H1 (cell line): Measurements from ENCODE around the gene ATP8B3. TPM values are rescaled to one million over a fixed set of nuclear protein-coding genes. Genes with fewer than 3 reads are reported as not detected.
A peak's percentile ranks its signal among the peaks of the same experiment; 100 is the strongest.

Source experiments
- CTCF ChIA-PET: fragments of 300-600 bp; sonication (Branson Sonifier 250); formaldehyde crosslinking; loops from one replicate; lab custom pipeline; 2021; ENCODE audit not compliant: partially characterized antibody; lab: Charles Lee
- POLR2A ChIA-PET: fragments of 300-600 bp; sonication (Branson Sonifier 250); formaldehyde crosslinking; loops from one replicate; lab custom pipeline; 2021; ENCODE audit warnings: inconsistent platforms; ENCODE audit not compliant: partially characterized antibody; lab: Charles Lee
- DNase-seq, 2 experiments: peaks; one replicate each; pipeline versions ENCODE4 v3.0.0 to v3.0.0-alpha.2; 2010 to 2022; ENCODE audit warnings: low spot score in 2 of 2, low read depth in 1 of 2, mixed read lengths in 1 of 2
- FAIRE-seq: peaks from 2 replicates; lab custom pipeline; 2011; peaks lifted over from hg19 to GRCh38; lab: Jason Lieb, UNC
- H2AFZ ChIP-seq: 2 replicates; pipeline ENCODE4 v1.8.1; 2012; ENCODE audit warnings: low read length, inconsistent platforms
- H2AK5ac ChIP-seq: 2 replicates; pipeline ENCODE4 v1.6.1; 2013; ENCODE audit warnings: low read depth, low read length
- H2BK120ac ChIP-seq: replicated peaks from 2 replicates; pipeline ENCODE3; 2013; ENCODE audit warnings: low read depth, low read length, inconsistent platforms
- H2BK12ac ChIP-seq: 2 replicates; pipeline ENCODE4 v1.6.1; 2013; ENCODE audit warnings: low read depth, low read length
- H2BK15ac ChIP-seq: 2 replicates; pipeline ENCODE4 v1.6.1; 2013; ENCODE audit warnings: low read length
- H2BK20ac ChIP-seq: 2 replicates; pipeline ENCODE4 v1.6.1; 2013; ENCODE audit warnings: low read length
- H2BK5ac ChIP-seq: 2 replicates; pipeline ENCODE4 v1.6.1; 2013; ENCODE audit warnings: low read depth, low read length
- H3K14ac ChIP-seq: 2 replicates; pipeline ENCODE4 v1.6.1; 2013; ENCODE audit warnings: inconsistent platforms; ENCODE audit not compliant: insufficient read length
- H3K18ac ChIP-seq: 2 replicates; pipeline ENCODE4 v1.6.1; 2013; ENCODE audit warnings: low read length; ENCODE audit errors: extremely low read depth
- H3K23ac ChIP-seq: 2 replicates; pipeline ENCODE4 v1.6.1; 2013; ENCODE audit warnings: inconsistent platforms; ENCODE audit not compliant: insufficient read length
- H3K23me2 ChIP-seq: 2 replicates; pipeline ENCODE4 v1.6.1; 2013; ENCODE audit warnings: low read depth, low read length
- H3K27ac ChIP-seq: 2 replicates; pipeline ENCODE4 v1.6.1; 2011; ENCODE audit warnings: low read depth, low read length, inconsistent platforms
- H3K27me3 ChIP-seq, 4 experiments: replicated peaks in 1 of 4; 1 replicate in 1 of 4; 2 replicates in 3 of 4; pipeline versions ENCODE4 v1.6.1 to v1.8.1; 2011 to 2013; ENCODE audit warnings: low read length in 3 of 4, mild to moderate bottlenecking in 3 of 4, inconsistent platforms in 2 of 4, mixed read lengths in 2 of 4, moderate library complexity in 1 of 4; ENCODE audit not compliant: control insufficient read depth in 3 of 4, insufficient read depth in 3 of 4; ENCODE audit errors: extremely low read depth in 1 of 4
- H3K36me3 ChIP-seq, 4 experiments: 2 replicates each; pipeline versions ENCODE4 v1.6.1 to v1.8.1; 2011 to 2013; ENCODE audit warnings: mild to moderate bottlenecking in 4 of 4, low read length in 3 of 4, moderate library complexity in 2 of 4, control low read depth in 1 of 4, inconsistent platforms in 1 of 4; ENCODE audit not compliant: insufficient read depth in 4 of 4, control insufficient read depth in 2 of 4
- H3K4ac ChIP-seq: replicated peaks from 2 replicates; pipeline ENCODE3; 2013; ENCODE audit warnings: low read length, low read depth, mixed read lengths, inconsistent platforms; ENCODE audit not compliant: insufficient read length
- H3K4me1 ChIP-seq, 4 experiments: replicated peaks in 1 of 4; 1 replicate in 1 of 4; 2 replicates in 3 of 4; pipeline versions ENCODE4 v1.6.1 to v1.8.1; 2011 to 2013; ENCODE audit warnings: low read length in 3 of 4, inconsistent platforms in 2 of 4, mixed read lengths in 1 of 4; ENCODE audit not compliant: insufficient read depth in 4 of 4, control insufficient read depth in 3 of 4
- H3K4me2 ChIP-seq, 2 experiments: 2 replicates each; pipeline versions ENCODE4 v1.6.1 to v1.8.1; 2011 to 2013; ENCODE audit warnings: low read depth in 2 of 2, low read length in 2 of 2, control low read depth in 1 of 2, inconsistent platforms in 1 of 2, mild to moderate bottlenecking in 1 of 2; ENCODE audit not compliant: insufficient read depth in 1 of 2
- H3K4me3 ChIP-seq, 4 experiments: fragments of 200-600, 300-600 bp in 1 of 4; sonication (generic), shearing (Covaris generic), sonication (Bioruptor Twin) in 1 of 4; 2 replicates each; pipeline versions ENCODE4 v1.5.1 to v1.8.1; 2011 to 2016; ENCODE audit warnings: low read length in 4 of 4, low read depth in 3 of 4, control low read depth in 2 of 4, inconsistent platforms in 2 of 4, mild to moderate bottlenecking in 2 of 4, mixed read lengths in 1 of 4, moderate library complexity in 1 of 4; ENCODE audit not compliant: insufficient read depth in 2 of 4; ENCODE audit errors: extremely low read depth in 1 of 4
- H3K56ac ChIP-seq: replicated peaks from 2 replicates; pipeline ENCODE3; 2013; ENCODE audit warnings: low read depth, mild to moderate bottlenecking, mixed read lengths, low read length, inconsistent platforms; ENCODE audit not compliant: insufficient read length
- H3K79me1 ChIP-seq: 2 replicates; pipeline ENCODE4 v1.6.1; 2013; ENCODE audit warnings: low read depth, low read length, control low read depth
- H3K79me2 ChIP-seq, 2 experiments: 2 replicates each; pipeline versions ENCODE4 v1.6.1 to v1.8.1; 2012 to 2013; ENCODE audit warnings: low read length in 2 of 2, mild to moderate bottlenecking in 2 of 2, inconsistent platforms in 1 of 2; ENCODE audit not compliant: insufficient read depth in 2 of 2, control insufficient read depth in 1 of 2
- H3K9ac ChIP-seq, 4 experiments: replicated peaks in 1 of 4; 1 replicate in 1 of 4; 2 replicates in 3 of 4; pipeline versions ENCODE4 v1.6.1 to v1.8.1; 2011 to 2013; ENCODE audit warnings: low read depth in 3 of 4, low read length in 3 of 4, control low read depth in 2 of 4, mild to moderate bottlenecking in 2 of 4, moderate library complexity in 2 of 4, inconsistent platforms in 1 of 4; ENCODE audit errors: extremely low read depth in 1 of 4
- H3K9me3 ChIP-seq, 2 experiments: 2 replicates each; pipeline versions ENCODE4 v1.6.1 to v1.8.1; 2012 to 2013; ENCODE audit warnings: mild to moderate bottlenecking in 2 of 2, moderate library complexity in 2 of 2, control low read depth in 1 of 2, inconsistent platforms in 1 of 2, low read depth in 1 of 2, low read length in 1 of 2, mixed read lengths in 1 of 2; ENCODE audit not compliant: insufficient read depth in 2 of 2
- H4K20me1 ChIP-seq, 2 experiments: replicated peaks in 1 of 2; 2 replicates each; pipeline versions ENCODE3 to v1.8.1; 2011 to 2013; ENCODE audit warnings: inconsistent platforms in 2 of 2, low read length in 2 of 2, mild to moderate bottlenecking in 1 of 2; ENCODE audit not compliant: insufficient read depth in 2 of 2, control insufficient read depth in 1 of 2
- H4K5ac ChIP-seq: 2 replicates; pipeline ENCODE4 v1.6.1; 2013; ENCODE audit warnings: low read length, low read depth, mixed read lengths, inconsistent platforms; ENCODE audit not compliant: insufficient read length
- H4K8ac ChIP-seq: 2 replicates; pipeline ENCODE4 v1.8.0; 2013; ENCODE audit warnings: mild to moderate bottlenecking, moderate library complexity, low read length, inconsistent platforms; ENCODE audit not compliant: insufficient read depth; ENCODE audit errors: extremely low read depth
- H4K91ac ChIP-seq: replicated peaks from 2 replicates; pipeline ENCODE3; 2013; ENCODE audit warnings: low read length, mixed read lengths, inconsistent platforms; ENCODE audit not compliant: insufficient read length
- ASH2L ChIP-seq: fragments of 200-600, 300-600 bp; sonication (generic); IDR thresholded peaks from one replicate; pipeline ENCODE4 v1.7.1; 2017; ENCODE audit warnings: low read length
- BRCA1 ChIP-seq: IDR thresholded peaks from 2 replicates; pipeline ENCODE4 v1.6.1; 2012; ENCODE audit warnings: low read depth, low read length, improper control_type of control experiment
- CBX8 ChIP-seq: fragments of 300-800, 300-1000 bp; sonication (generic); IDR thresholded peaks from 2 replicates; pipeline ENCODE4 v1.7.1; 2016; ENCODE audit warnings: low read depth, low read length, borderline replicate concordance
- CHD1 ChIP-seq: IDR thresholded peaks from 2 replicates; pipeline ENCODE4 v1.6.1; 2012; ENCODE audit warnings: low read depth, low read length, improper control_type of control experiment
- JUND ChIP-seq: IDR thresholded peaks from 2 replicates; pipeline ENCODE4 v1.6.1; 2011; ENCODE audit warnings: mild to moderate bottlenecking, improper control_type of control experiment, low read length
- KDM5A ChIP-seq: fragments of 200-600 bp; IDR thresholded peaks from 2 replicates; pipeline ENCODE4 v1.7.1; 2012; ENCODE audit warnings: mild to moderate bottlenecking, low read length, inconsistent platforms, mixed read lengths
- POLR2A ChIP-seq, 2 experiments: IDR thresholded peaks; 1 replicate in 1 of 2; 2 replicates in 1 of 2; pipeline ENCODE4 v1.6.1; 2011; ENCODE audit warnings: low read depth in 2 of 2, low read length in 2 of 2, mild to moderate bottlenecking in 2 of 2; ENCODE audit errors: control extremely low read depth in 1 of 2
- SIRT6 ChIP-seq: IDR thresholded peaks from one replicate; pipeline ENCODE4 v1.7.1; 2012; ENCODE audit warnings: low read length, inconsistent platforms
- TAF7 ChIP-seq: optimal IDR thresholded peaks from 2 replicates; pipeline ENCODE3; 2011; ENCODE audit warnings: low read depth, mild to moderate bottlenecking, inconsistent platforms, low read length, moderate library complexity, borderline replicate concordance
- TEAD4 ChIP-seq: IDR thresholded peaks from 2 replicates; pipeline ENCODE4 v1.6.1; 2012; ENCODE audit warnings: low read depth, low read length, inconsistent platforms, mixed read lengths
- YY1 ChIP-seq: IDR thresholded peaks from 2 replicates; pipeline ENCODE4 v1.6.1; 2011; ENCODE audit warnings: low read depth, mild to moderate bottlenecking, low read length
- WGBS, 2 experiments: shearing (Covaris generic) in 1 of 2; methylation state at CpG; one replicate each; pipeline versions ENCODE4 v1.1.6 to v1.1.7; 2013 to 2015; ENCODE audit warnings: low lambda C conversion rate in 2 of 2, mixed read lengths in 2 of 2, inconsistent platforms in 1 of 2, low coverage in 1 of 2, missing lambda C conversion rate in 1 of 2; ENCODE audit not compliant: insufficient replicate concordance in 2 of 2, insufficient coverage in 1 of 2, insufficient read length in 1 of 2; ENCODE audit errors: extremely low coverage in 1 of 2, missing lambda C conversion rate in 1 of 2; 5-methylcytosine and 5-hydroxymethylcytosine counted together
- polyA plus RNA-seq, 7 experiments: library from polyadenylated mRNA; depleted of rRNA in 3 of 7; stranded (reverse) in 5 of 7; unstranded in 2 of 7; fragments of >200 nt in 5 of 7; fragments of 200-250 nt in 2 of 7; gene quantifications; 1 replicate in 5 of 7; 2 replicates in 1 of 7; 4 replicates in 1 of 7; pipeline versions ENCODE4 v1.2.1 to v1.2.3, GENCODE V29; 2011 to 2013; ENCODE audit warnings: missing spikeins in 2 of 7, mixed read lengths in 2 of 7
- total RNA-seq: library from RNA; stranded (reverse); fragmentation: NEBNext Ultra II Directional; extraction: Animal tissue kit (Norgen Biotek cat#: 25700); gene quantifications from 2 replicates; pipeline ENCODE4 v1.2.1, GENCODE V29; 2021
- TF ChIP-seq, protein P1 (sequence below): IDR thresholded peaks from 2 replicates; pipeline ENCODE4 v1.6.1; 2011; ENCODE audit warnings: low read depth, mild to moderate bottlenecking, low read length; ENCODE audit not compliant: insufficient read depth

The ATP8B3 gene
- total and polyA plus RNA-seq, 2 of the 8 experiments (the other 6 are each of a cell fraction or from before 2014, with no cell fraction given) = 4.1 to 9.3 TPM

- Histone ChIP-seq H3K18ac (no peak overlapping the region), H3K23me2 (peaks cover 2% of the 10 kb centered on the region; the same call in 1 of the 2 replicates), H3K4me3 (no peak overlapping the region), H4K91ac (no peak overlapping the region), H3K27ac (no peak overlapping the region), H3K14ac (no peak overlapping the region), H3K23ac (no peak overlapping the region), H3K9ac (no peak overlapping the region), H2AK5ac (no peak overlapping the region), H2BK5ac (no peak overlapping the region), H3K9me3 (no peaks in the 10 kb centered on the region), H2BK12ac (no peak overlapping the region), H3K4me2 (no peak overlapping the region), H3K4me1 (peaks cover 0 to 14% (median 8%) of the 10 kb centered on the region in 4 experiments; a peak in 6 of 7 replicates), H2BK20ac (no peak overlapping the region), H3K79me2 (peaks cover 0 to 21% of the 10 kb centered on the region in 2 experiments; a peak in 2 of 4 replicates), H3K79me1 (peaks cover 6% of the 10 kb centered on the region), H3K56ac (no peak overlapping the region), H3K27me3 (no peaks in the 10 kb centered on the region), H2BK120ac (no peak overlapping the region), H2AFZ (no peak overlapping the region), H4K8ac (peak overlapping the region; percentile 51; the same call in 1 of the 2 replicates), H4K5ac (no peak overlapping the region), H3K4ac (no peak overlapping the region), H2BK15ac (no peak overlapping the region), H4K20me1 (peaks cover 0 to 7% of the 10 kb centered on the region in 2 experiments), H3K36me3 (peaks cover 3 to 13% (median 4%) of the 10 kb centered on the region in 4 experiments; a peak in 2 of 8 replicates)
- DNase-seq = no peak
- CTCF ChIA-PET = interaction anchor here (1.1 to 16.5 kb wide), 9 partner anchors 10 to 223 kb away, joined by 3 to 228 read pairs (median 13); partner anchors contain the start of gene UQCR11
- POLR2A ChIA-PET = interaction anchor here (0.5 to 2.8 kb wide), 6 partner anchors 7 to 180 kb away, joined by 3 to 8 read pairs (median 4); no protein-coding TSS in a partner anchor
- 92% methylated on average over 47 of the region's 57 CpGs; no CpG with 5 or more reads in 1 of the 2 experiments for WGBS, 2 experiments
- no peak for FAIRE-seq
- TF ChIP-seq, protein P1, sequence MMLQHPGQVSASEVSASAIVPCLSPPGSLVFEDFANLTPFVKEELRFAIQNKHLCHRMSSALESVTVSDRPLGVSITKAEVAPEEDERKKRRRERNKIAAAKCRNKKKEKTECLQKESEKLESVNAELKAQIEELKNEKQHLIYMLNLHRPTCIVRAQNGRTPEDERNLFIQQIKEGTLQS = no peak
- TF ChIP-seq BRCA1 (no peak), KDM5A (no peak), TEAD4 (no peak), CHD1 (no peak), JUND (no peak), POLR2A (IDR thresholded peaks at IDR 0.05; ENCODE audit: control extremely low read depth in 1 of 2, low read depth in 2 of 2, low read length in 2 of 2) (no peak), YY1 (no peak), SIRT6 (no peak), TAF7 (no peak), ASH2L (no peak), CBX8 (no peak)
Observed at GRCh38 chr19:1828279-1829238, 16.5 kb upstream of the ATP8B3 start.
